Sigmoid colon (tissue), 7 donors: Measurements from ENCODE around the gene IKZF2. TPM values are rescaled to one million over a fixed set of nuclear protein-coding genes. Genes with fewer than 3 reads are reported as not detected.

Source experiments
- DNase-seq: peaks from one replicate; pipeline ENCODE4 v3.0.0-alpha.2; 2019
- H3K27ac ChIP-seq, 4 donors: fragments of 200-600 bp; sonication (generic); one replicate each; pipeline ENCODE4 v1.5.1; 2016 to 2019; ENCODE audit warnings: mild to moderate bottlenecking in 1 of 4
- H3K27me3 ChIP-seq, 3 donors: fragments of 200-600 bp; sonication (generic); one replicate each; pipeline ENCODE4 v1.5.1; 2019; ENCODE audit warnings: mild to moderate bottlenecking in 1 of 3
- H3K36me3 ChIP-seq, 4 donors: fragments of 200-600 bp; sonication (generic); one replicate each; pipeline ENCODE4 v1.5.1; 2016 to 2019
- H3K4me1 ChIP-seq, 4 donors: fragments of 200-600 bp; sonication (generic); one replicate each; pipeline ENCODE4 v1.5.1; 2017 to 2019
- H3K4me3 ChIP-seq, 4 donors: fragments of 200-600 bp; sonication (generic); one replicate each; pipeline ENCODE4 v1.5.1; 2017 to 2019; ENCODE audit warnings: mild to moderate bottlenecking in 2 of 4, moderate library complexity in 1 of 4
- H3K9me3 ChIP-seq, 4 donors: fragments of 200-600 bp in 3 of 4; sonication (generic) in 3 of 4; one replicate each; pipeline versions ENCODE4 v1.5.1 to v1.6.1; 2013 to 2019
- CTCF ChIP-seq, 4 experiments: fragments of 450-650 bp in 3 of 4; fragments of 200-600 bp in 1 of 4; IDR thresholded peaks; one replicate each; pipeline ENCODE4 v1.5.1; 2016 to 2019; ENCODE audit warnings: antibody characterized with exemption in 4 of 4, mild to moderate bottlenecking in 3 of 4, moderate library complexity in 2 of 4
- EP300 ChIP-seq, 4 donors: sonication (generic); formaldehyde crosslinking; IDR thresholded peaks; one replicate each; pipeline ENCODE4 v1.6.1; 2017; ENCODE audit warnings: antibody characterized with exemption in 4 of 4
- POLR2A ChIP-seq, 2 donors: fragments of 450-650 bp; IDR thresholded peaks; one replicate each; pipeline ENCODE4 v1.6.1; 2016; ENCODE audit warnings: antibody characterized with exemption in 2 of 2, mild to moderate bottlenecking in 2 of 2, moderate library complexity in 2 of 2
- POLR2AphosphoS5 ChIP-seq, 4 donors: sonication (generic); formaldehyde crosslinking; IDR thresholded peaks; one replicate each; pipeline ENCODE4 v1.6.1; 2017; ENCODE audit warnings: antibody characterized with exemption in 4 of 4
- WGBS, 2 donors: extraction: QIAGEN DNeasy Blood & Tissue Kit; methylation state at CpG; one replicate each; pipeline ENCODE4 v1.1.7; 2013; 5-methylcytosine and 5-hydroxymethylcytosine counted together
- intact Hi-C: fragments of 100-400 bp; cut with DNase I; formaldehyde crosslinking; loops from one replicate; pipeline ENCODE4 v1.15.1; 2023
- polyA plus RNA-seq, 3 donors: library from polyadenylated mRNA; stranded (reverse); fragments of 200-250 nt; gene quantifications; one replicate each; pipeline ENCODE4 v1.2.3, GENCODE V29; 2013
- total RNA-seq, 4 donors: library from RNA; depleted of rRNA; stranded (reverse); fragments of >200 nt; gene quantifications; one replicate each; pipeline ENCODE4 v1.1.0, GENCODE V29; 2016
- donor health status: healthy with polysubstance abuse.
- donor health status: Bipolar disorder and iron deficiency.
- donor health status: healthy.

IKZF2 gene
- total and polyA plus RNA-seq, 7 donors, result under 0.01 to 14.9 (median 5.5) TPM

- no peaks in the 10 kb centered on the region for H3K9me3 ChIP-seq
- DNase-seq, result no peak
- TF ChIP-seq POLR2AphosphoS5 (IDR thresholded peaks at IDR 0.05), result no peak
- TF ChIP-seq CTCF (IDR thresholded peaks at IDR 0.05), result no peak
- TF ChIP-seq EP300 (IDR thresholded peaks at IDR 0.05), result no peak
- TF ChIP-seq POLR2A (IDR thresholded peaks at IDR 0.05), result no peak
- intact Hi-C loops, result no loop called here
- no peak overlapping the region for H3K27ac ChIP-seq
- WGBS, 2 donors, result 75 to 93% methylated on average over 4 of the region's 4 CpGs
- H3K27me3 ChIP-seq, result no peaks in the 10 kb centered on the region
- no peak overlapping the region for H3K4me3 ChIP-seq
- no peaks in the 10 kb centered on the region for H3K36me3 ChIP-seq
- H3K4me1 ChIP-seq, result no peaks in the 10 kb centered on the region
Observed at GRCh38 chr2:213137064-213137463, 14.3 kb downstream of the IKZF2 start.

GRCh38 chr2:213129311-213129710 is 22.1 kb downstream of the IKZF2 start:
- intact Hi-C loops, result no loop called here
- TF ChIP-seq EP300 (IDR thresholded peaks at IDR 0.05), result no peak

GRCh38 chr2:213125646-213126347 is 25.6 kb downstream of the IKZF2 start:
- WGBS, 2 donors, result 71 to 87% methylated on average over 3 of the region's 3 CpGs
- intact Hi-C loops, result no loop called here
- TF ChIP-seq EP300 (IDR thresholded peaks at IDR 0.05), result no peak
- no peak for TF ChIP-seq POLR2A (IDR thresholded peaks at IDR 0.05)

More at GRCh38 chr2:213129311-213129710, 22.1 kb downstream of the IKZF2 start:
- peaks cover 0 to 6% (median 2%) of the 10 kb centered on the region in 4 donors for H3K4me1 ChIP-seq
- no peak for DNase-seq
- H3K36me3 ChIP-seq, result no peaks in the 10 kb centered on the region
- H3K27ac ChIP-seq, result no peak overlapping the region
- H3K27me3 ChIP-seq, result no peaks in the 10 kb centered on the region
- H3K4me3 ChIP-seq, result no peak overlapping the region
- no peaks in the 10 kb centered on the region for H3K9me3 ChIP-seq
- WGBS, 2 donors, result 71 to 84% methylated on average over 5 of the region's 5 CpGs

DNA sequence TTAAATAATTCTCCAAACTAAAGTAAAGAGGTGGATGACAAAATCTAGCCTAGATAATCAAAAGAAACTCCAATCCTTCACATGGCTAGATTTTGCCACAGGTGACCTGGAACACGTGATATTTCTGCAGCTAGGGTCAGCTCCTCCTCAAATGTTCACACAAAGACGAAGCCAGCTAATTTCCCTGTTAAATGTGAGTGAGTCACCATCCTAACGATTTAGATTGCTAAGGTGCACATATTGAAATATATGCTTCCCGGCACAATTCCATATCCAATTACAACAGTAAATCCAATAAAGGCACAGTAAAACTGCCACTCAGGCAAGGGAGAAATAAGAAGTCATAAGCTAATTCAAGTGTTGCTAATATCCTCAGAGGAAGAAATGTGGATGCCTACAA is 28.7 kb downstream of the IKZF2 start:
- 20 to 61% methylated on average over 4 of the region's 4 CpGs for WGBS, 2 donors
- Histone ChIP-seq H3K27me3 (no peaks in the 10 kb centered on the region), H3K27ac (no peak overlapping the region)

More at GRCh38 chr2:213125646-213126347, 25.6 kb downstream of the IKZF2 start:
- H3K27ac ChIP-seq, result no peak overlapping the region
- H3K9me3 ChIP-seq, result no peaks in the 10 kb centered on the region
- H3K4me1 ChIP-seq, result peaks cover 0 to 4% (median 2%) of the 10 kb centered on the region in 4 donors
- no peaks in the 10 kb centered on the region for H3K36me3 ChIP-seq
- no peak overlapping the region for H3K4me3 ChIP-seq
- no peaks in the 10 kb centered on the region for H3K27me3 ChIP-seq
- no peak for DNase-seq

GRCh38 chr2:213121690-213122089 is 29.7 kb downstream of the IKZF2 start:
- H3K36me3 ChIP-seq, result no peaks in the 10 kb centered on the region
- no peak overlapping the region for H3K4me3 ChIP-seq
- H3K27me3 ChIP-seq, result no peaks in the 10 kb centered on the region
- intact Hi-C loops, result no loop called here
- TF ChIP-seq POLR2A (IDR thresholded peaks at IDR 0.05) (no peak), POLR2AphosphoS5 (IDR thresholded peaks at IDR 0.05) (no peak), EP300 (IDR thresholded peaks at IDR 0.05) (no peak), CTCF (IDR thresholded peaks at IDR 0.05) (no peak)
- no peak for DNase-seq
- H3K4me1 ChIP-seq, result no peaks in the 10 kb centered on the region
- no peak overlapping the region for H3K27ac ChIP-seq
- H3K9me3 ChIP-seq, result no peaks in the 10 kb centered on the region

More for the DNA sequence above, 28.7 kb downstream of the IKZF2 start:
- no peaks in the 10 kb centered on the region for H3K36me3 ChIP-seq
- H3K4me1 ChIP-seq, result no peaks in the 10 kb centered on the region
- DNase-seq, result no peak
- no peaks in the 10 kb centered on the region for H3K9me3 ChIP-seq
- H3K4me3 ChIP-seq, result no peak overlapping the region
- TF ChIP-seq POLR2AphosphoS5 (IDR thresholded peaks at IDR 0.05) (no peak), EP300 (IDR thresholded peaks at IDR 0.05) (no peak), CTCF (IDR thresholded peaks at IDR 0.05) (no peak), POLR2A (IDR thresholded peaks at IDR 0.05) (no peak)
- intact Hi-C loops, result no loop called here
